Large intestine (tissue), 3 donors: ENCODE results near the gene TFR2. TPM values are rescaled to one million over a fixed set of nuclear protein-coding genes. Genes with fewer than 3 reads are reported as not detected.
A peak's percentile ranks its signal among the peaks of the same experiment; 100 is the strongest.

Experiments
- DNase-seq, 2 donors: peaks; one replicate each; pipeline versions ENCODE4 v3.0.0 to v3.0.0-alpha.2; 2013
- H3K27ac ChIP-seq: one replicate; pipeline ENCODE4 v1.5.1; 2013; ENCODE audit warnings: low read length
- H3K27me3 ChIP-seq: 2 replicates; pipeline ENCODE4 v1.6.1; 2013; ENCODE audit warnings: low read length; ENCODE audit not compliant: control insufficient read depth, insufficient read depth
- H3K36me3 ChIP-seq: 2 replicates; pipeline ENCODE4 v1.6.1; 2013; ENCODE audit warnings: low read length; ENCODE audit not compliant: control insufficient read depth, insufficient read depth
- H3K4me1 ChIP-seq: one replicate; pipeline ENCODE4 v1.6.1; 2013; ENCODE audit warnings: low read length; ENCODE audit not compliant: control insufficient read depth, insufficient read depth
- H3K4me3 ChIP-seq: one replicate; pipeline ENCODE4 v1.5.1; 2013; ENCODE audit warnings: low read length
- H3K9me3 ChIP-seq: one replicate; pipeline ENCODE4 v1.6.1; 2013; ENCODE audit warnings: mild to moderate bottlenecking, low read depth, low read length, moderate library complexity; ENCODE audit not compliant: control insufficient read depth
- WGBS: methylation state at CpG from one replicate; pipeline ENCODE4 v1.1.5; 2013; ENCODE audit warnings: low lambda C conversion rate; ENCODE audit not compliant: insufficient coverage; 5-methylcytosine and 5-hydroxymethylcytosine counted together
- polyA plus RNA-seq: library from polyadenylated mRNA; unstranded; fragments of 120-200 nt; gene quantifications from one replicate; pipeline ENCODE4 v1.2.1, GENCODE V29; 2013

TFR2 gene
- polyA plus RNA-seq, 1 donor, result 2.7 TPM

DNA sequence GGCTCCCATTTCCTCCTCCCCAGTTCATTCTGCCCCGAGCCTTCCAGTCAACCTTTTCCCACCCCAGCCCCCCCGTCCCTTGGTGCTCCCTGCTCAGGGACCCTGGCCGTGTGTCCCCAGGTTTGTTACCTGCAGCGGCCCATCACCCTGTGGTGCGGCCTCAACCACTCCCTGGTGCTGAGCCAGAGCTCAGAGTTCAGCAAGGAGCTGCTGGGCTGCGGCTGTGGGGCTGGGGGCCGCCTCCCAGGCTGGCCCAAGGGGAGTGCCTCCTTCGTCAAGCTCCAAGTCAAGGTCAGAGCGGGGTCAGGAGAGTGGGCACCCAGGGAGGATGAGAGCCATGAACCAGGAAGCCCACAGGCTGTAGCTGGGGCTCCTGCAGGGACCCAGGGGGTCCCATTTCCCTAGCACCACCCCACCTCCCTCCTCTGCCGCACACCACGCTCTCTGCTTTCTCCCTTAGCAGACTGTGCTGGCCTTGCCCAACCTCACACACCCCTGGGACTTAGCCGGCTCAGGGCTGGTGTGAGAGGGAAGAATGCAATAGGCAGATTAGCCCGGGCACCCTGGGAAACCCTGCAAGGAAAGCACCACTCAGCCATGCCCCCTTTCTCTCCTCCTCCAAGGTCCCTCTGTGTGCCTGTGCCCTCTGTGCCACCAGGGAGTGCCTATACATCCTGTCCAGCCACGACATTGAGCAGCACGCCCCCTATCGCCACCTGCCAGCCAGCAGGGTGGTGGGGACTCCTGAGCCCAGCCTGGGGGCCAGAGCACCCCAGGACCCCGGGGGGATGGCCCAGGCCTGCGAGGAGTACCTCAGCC, 41.2 kb downstream of the TFR2 start:
- peak; percentile 47 to 73 for DNase-seq
- Histone ChIP-seq H3K36me3 (no peaks in the 10 kb centered on the region), H3K4me1 (peaks cover 27% of the 10 kb centered on the region), H3K27me3 (peaks cover 19% of the 10 kb centered on the region), H3K4me3 (no peak overlapping the region), H3K27ac (no peak overlapping the region), H3K9me3 (peaks cover 4% of the 10 kb centered on the region)
- WGBS, result no CpG with 5 or more reads among the region's 18 CpGs

DNA sequence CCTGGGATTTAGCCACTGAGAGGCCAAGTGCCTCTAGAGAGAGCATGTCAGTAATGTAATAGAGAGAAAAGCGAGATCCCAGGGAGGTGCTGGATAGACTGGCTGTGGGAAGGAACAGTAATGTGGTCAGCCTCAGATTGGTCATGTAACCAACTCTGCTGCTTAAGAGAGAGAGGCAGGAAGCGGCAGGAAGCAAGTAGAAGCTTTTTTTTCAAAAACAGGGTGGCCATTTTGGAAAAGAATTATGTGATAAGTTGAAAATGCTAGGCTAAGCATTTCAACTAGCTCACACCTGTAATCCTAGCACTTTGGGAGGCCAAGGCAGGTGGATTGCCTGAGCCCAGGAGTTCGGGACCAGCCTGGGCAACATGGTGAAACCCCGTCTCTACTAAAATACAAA, 42.9 kb downstream of the TFR2 start:
- Histone ChIP-seq H3K27ac (no peak overlapping the region), H3K4me1 (peaks cover 12% of the 10 kb centered on the region), H3K9me3 (no peaks in the 10 kb centered on the region), H3K36me3 (no peaks in the 10 kb centered on the region), H3K4me3 (no peak overlapping the region), H3K27me3 (peaks cover 5% of the 10 kb centered on the region)
- DNase-seq, result no peak
- no CpG with 5 or more reads among the region's 4 CpGs for whole genome bisulfite sequencing

DNA sequence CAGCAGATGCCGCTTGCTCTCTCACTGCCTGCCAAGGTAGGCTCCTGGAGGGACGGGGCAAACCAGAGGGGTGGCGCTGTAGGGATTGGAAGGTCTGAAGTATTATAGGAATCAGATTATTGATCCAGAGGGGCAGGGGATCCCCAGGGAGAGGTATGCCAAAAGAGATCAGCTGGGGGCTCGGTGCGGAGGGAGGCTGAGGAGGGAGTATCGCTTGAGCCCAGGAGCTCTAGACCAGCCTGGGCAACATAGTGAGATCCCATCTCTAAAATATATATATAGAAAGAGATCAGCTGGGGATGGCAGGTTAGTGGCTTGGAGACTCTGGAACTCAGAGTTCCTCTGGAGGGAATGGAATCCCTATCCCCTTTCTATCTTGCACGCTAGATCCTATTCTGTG, 46.2 kb downstream of the TFR2 start:
- Histone ChIP-seq H3K27me3 (peaks cover 8% of the 10 kb centered on the region), H3K36me3 (no peaks in the 10 kb centered on the region), H3K4me3 (no peak overlapping the region), H3K27ac (no peak overlapping the region), H3K4me1 (peaks cover 11% of the 10 kb centered on the region), H3K9me3 (no peaks in the 10 kb centered on the region)
- no peak for DNase-seq
- 86% methylated on average over 1 of the region's 7 CpGs for WGBS

DNA sequence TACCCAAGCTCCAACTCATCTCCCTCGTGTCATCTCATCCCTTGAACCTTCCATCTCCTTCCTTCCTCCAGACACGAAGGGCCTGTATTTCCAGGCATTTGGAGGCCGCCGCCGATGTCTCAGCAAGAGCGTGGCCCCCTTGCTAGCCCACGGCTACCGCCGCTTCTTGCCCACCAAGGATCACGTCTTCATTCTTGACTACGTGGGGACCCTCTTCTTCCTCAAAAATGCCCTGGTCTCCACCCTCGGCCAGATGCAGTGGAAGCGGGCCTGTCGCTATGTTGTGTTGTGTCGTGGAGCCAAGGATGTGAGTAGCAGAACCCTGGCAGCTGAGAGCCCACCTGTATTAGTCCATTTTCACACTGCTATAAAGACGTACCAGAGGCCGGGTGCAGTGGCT, 49.8 kb downstream of the TFR2 start:
- Histone ChIP-seq H3K9me3 (no peaks in the 10 kb centered on the region), H3K4me1 (peaks cover 4% of the 10 kb centered on the region), H3K27me3 (peaks cover 16% of the 10 kb centered on the region), H3K4me3 (no peak overlapping the region), H3K36me3 (no peaks in the 10 kb centered on the region), H3K27ac (no peak overlapping the region)
- 100% methylated on average over 2 of the region's 17 CpGs for WGBS
- no peak for DNase-seq

DNA sequence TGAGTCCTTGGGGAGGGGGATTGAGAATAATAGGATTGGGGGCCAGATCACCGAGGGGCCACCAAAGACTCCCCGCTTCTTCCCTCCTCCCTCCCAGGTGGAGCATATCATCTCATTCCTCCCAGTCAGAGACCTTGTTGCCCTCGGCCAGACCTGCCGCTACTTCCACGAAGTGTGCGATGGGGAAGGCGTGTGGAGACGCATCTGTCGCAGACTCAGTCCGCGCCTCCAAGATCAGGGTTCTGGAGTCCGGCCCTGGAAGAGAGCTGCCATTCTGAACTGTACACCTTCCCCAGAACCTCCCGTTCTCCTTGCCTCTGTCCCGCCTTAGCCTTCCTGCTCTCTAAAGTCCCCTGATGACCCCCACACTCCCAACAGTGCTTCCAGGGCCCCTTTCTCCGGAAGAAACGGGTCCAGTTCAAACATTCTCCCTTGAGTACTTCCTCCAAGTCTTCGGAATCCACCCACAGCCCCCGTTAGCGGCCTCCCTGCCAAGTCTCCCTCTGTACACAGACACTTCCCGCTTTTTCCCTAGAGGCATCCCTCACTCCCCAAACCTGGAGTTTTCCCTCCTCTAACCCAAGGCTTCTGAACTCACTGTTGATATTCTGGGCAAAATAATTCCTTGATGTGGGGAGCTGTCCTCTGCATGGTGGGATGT, 51.1 kb downstream of the TFR2 start:
- WGBS, result 0% methylated on average over 1 of the region's 20 CpGs
- Histone ChIP-seq H3K4me3 (peak overlapping the region; percentile 28), H3K36me3 (no peaks in the 10 kb centered on the region), H3K27me3 (peaks cover 14% of the 10 kb centered on the region), H3K4me1 (peaks cover 4% of the 10 kb centered on the region), H3K9me3 (no peaks in the 10 kb centered on the region), H3K27ac (peak overlapping the region; percentile 41)
- DNase-seq, result peak in 1 of 2 donors; percentile 23

DNA sequence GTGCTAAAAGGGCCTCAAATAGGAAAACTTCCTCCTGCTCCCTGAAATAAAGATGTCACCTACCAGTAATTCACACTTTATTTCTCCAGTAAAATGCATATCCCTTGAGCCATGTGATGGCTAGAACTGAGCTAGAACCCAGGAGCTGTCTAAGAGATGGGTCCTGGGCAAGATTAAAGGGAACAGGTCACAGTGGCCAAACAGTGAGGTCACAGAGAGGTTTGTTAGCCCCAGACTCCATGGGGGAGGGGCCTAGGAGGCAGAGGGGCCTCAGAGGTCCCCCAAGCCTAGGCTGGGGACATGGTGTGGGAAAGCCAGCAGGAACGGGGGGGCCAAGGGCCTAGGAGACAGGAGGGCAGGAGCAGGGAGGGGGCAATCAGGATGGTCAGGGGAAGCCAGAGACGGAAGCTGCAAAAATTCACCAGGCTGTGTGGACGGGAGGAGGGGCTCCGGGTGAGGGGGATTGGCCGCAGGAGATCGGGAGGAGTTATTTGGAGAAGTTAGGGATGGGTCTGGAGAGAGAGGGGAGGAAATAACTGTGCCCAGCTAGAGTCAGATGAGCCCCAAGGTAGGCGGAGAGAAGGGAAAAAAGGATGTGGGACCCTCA, 51.9 kb downstream of the TFR2 start:
- peak overlapping the region; percentile 41 for H3K27ac ChIP-seq
- peaks cover 8% of the 10 kb centered on the region for H3K4me1 ChIP-seq
- H3K4me3 ChIP-seq, result peak overlapping the region; percentile 28
- peaks cover 14% of the 10 kb centered on the region for H3K27me3 ChIP-seq
- H3K36me3 ChIP-seq, result no peaks in the 10 kb centered on the region
- DNase-seq, result no peak
- WGBS, result 50% methylated on average over 4 of the region's 7 CpGs
- no peaks in the 10 kb centered on the region for H3K9me3 ChIP-seq

DNA sequence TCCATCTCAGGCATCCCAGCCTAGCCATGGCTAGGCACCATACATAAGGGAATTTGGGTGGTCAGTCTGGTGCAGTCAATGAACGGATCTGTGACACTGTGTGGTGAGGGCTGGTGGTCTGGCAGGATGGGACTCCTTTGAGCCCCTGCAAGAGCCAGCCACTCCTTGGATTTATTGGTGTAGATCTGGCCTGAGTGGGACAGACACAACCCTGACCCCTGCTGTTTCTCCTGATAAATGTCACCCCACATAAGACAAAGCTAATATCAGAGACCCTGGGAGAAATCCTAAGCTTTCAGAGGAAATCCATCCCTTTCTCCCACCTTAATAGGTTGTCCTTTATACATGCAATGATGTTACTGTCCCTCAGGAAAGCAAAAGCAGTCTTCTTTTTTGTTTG, 52.9 kb downstream of the TFR2 start:
- Histone ChIP-seq H3K36me3 (no peaks in the 10 kb centered on the region), H3K4me3 (no peak overlapping the region), H3K27me3 (peaks cover 14% of the 10 kb centered on the region), H3K9me3 (no peaks in the 10 kb centered on the region), H3K27ac (no peak overlapping the region), H3K4me1 (peaks cover 18% of the 10 kb centered on the region)
- WGBS, result no CpG with 5 or more reads among the region's 1 CpG
- no peak for DNase-seq

DNA sequence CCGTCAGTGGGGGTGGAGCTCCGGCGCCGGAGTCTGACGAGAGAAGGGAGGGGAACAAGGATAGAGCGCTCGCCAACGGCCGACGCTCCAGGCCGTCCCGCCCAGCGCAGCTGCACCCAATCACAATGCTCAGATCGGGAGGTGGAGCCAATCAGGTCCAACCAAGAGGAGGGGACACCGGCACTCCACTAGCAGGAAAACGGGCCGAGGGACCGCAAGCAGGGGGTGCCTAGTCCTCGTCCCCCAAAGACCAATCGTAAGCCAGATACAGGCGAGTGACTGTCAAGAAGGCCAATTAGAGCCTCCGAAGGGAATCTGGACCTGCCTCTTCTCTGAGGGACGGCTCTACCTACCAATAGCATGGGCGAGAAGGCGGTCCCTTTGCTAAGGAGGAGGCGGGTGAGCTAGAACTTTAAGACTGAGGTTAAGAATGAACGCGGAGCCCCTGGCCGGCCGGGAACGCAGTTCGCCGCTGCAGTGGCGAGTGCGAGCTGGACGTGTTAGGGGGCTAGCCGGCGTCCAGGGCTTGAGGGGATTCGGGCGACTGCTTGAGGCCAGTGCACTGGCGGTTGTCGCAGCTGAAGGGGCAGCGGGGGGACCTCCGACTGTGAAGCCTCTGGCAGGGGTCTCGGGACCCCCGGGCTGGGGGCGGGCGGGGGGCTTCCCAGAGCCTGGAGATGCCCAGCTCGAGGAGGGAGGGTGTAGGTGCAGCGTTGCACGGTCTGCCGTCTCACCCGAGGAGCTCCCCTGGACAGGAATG, 54.9 kb downstream of the TFR2 start, which contains the start of gene FBXO24:
Gene FBXO24, plus strand, starts transcription at position 63 of the 760 bp plus-strand sequence. Its CDS starts 298 bp downstream, at position 361.
- Histone ChIP-seq H3K27ac (peak within 1 kb of the TSS; percentile 99), H3K4me3 (peak within 1 kb of the TSS; percentile 95), H3K4me1 (peaks cover 32% of the 10 kb centered on the region), H3K36me3 (peaks cover 13% of the 10 kb centered on the region), H3K27me3 (peaks cover 14% of the 10 kb centered on the region), H3K9me3 (no peaks in the 10 kb centered on the region)
- peak; percentile 100 for DNase-seq
- WGBS, result no CpG with 5 or more reads among the region's 53 CpGs

DNA sequence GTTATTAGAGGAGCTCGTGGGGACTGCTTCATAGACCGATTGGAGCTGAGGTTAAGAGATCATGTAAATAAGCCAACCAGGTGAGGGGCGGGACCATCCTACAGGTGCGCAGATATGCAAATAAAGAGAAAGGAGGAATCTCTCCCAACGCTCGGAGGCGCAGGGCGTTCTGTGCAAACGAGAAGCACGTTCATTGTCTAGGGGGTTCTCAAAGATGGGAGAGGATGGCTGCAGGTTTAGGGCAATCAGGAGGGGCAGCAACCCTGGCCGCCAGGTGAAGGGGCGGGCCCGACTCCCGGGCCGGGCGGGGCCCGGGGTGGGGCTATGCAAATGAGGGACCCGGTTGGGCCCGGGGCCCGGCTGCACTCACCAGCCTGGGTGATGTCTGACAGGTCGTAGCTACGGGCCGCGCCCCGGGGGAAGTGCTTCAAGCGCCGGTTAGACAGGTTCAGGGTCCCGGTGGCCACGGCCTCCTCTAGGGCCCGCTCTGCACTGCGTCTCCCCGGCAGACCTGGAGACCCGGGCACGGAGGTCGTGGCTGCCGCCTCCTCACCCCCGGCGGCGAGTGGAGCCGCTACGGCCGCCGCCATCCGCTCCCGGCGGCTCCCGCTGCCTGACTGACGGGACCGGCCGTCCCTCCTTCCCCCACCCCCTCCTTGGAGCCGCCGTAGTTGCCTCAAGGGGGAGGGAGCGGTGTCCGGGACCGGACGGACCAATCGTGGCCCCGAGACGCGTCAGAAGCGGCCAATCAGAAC, 55.7 kb downstream of the TFR2 start, which contains the start of gene LRCH4:
Gene LRCH4, minus strand, starts transcription at position 619 of the 755 bp plus-strand sequence. Its CDS starts 29 bp downstream, at position 590.
- peaks cover 31% of the 10 kb centered on the region for H3K4me1 ChIP-seq

More for the DNA sequence above, 55.7 kb downstream of the TFR2 start, which contains the start of gene LRCH4:
- peak; percentile 66 to 86 for DNase-seq
- Histone ChIP-seq H3K27ac (peak within 1 kb of the TSS; percentile 99), H3K4me3 (peak within 1 kb of the TSS; percentile 95), H3K9me3 (no peaks in the 10 kb centered on the region), H3K27me3 (peaks cover 13% of the 10 kb centered on the region), H3K36me3 (peaks cover 21% of the 10 kb centered on the region)
- WGBS, result no CpG with 5 or more reads among the region's 61 CpGs
